IPS-NIHi7 (cell line): ENCODE measurements around the gene KRT9.
A peak's percentile ranks its signal among the peaks of the same experiment; 100 is the strongest.
"Not testable (repeated sequence)": the region's sequence is repeated elsewhere in the genome, so short reads cannot be mapped to it uniquely, and the experiment has no call there.

Experiments
- DNase-seq: peaks from one replicate; pipeline ENCODE4 v3.0.0; 2012; ENCODE audit warnings: mixed read lengths; ENCODE audit errors: extremely low spot score

KRT9 gene

GRCh38 chr17:41546819-41547218, 25.0 kb downstream of the KRT9 start:
- DNase-seq, result no peak

- no peak for DNase-seq
Observed at GRCh38 chr17:41545829-41546410, 25.9 kb downstream of the KRT9 start.

GRCh38 chr17:41544935-41545334, 26.9 kb downstream of the KRT9 start:
- no peak for DNase-seq

- no peak for DNase-seq
Observed at GRCh38 chr17:41544491-41544892, 27.4 kb downstream of the KRT9 start.

GRCh38 chr17:41542786-41543185, 29.1 kb downstream of the KRT9 start:
- DNase-seq, result not testable (repeated sequence)

GRCh38 chr17:41542357-41542756, 29.5 kb downstream of the KRT9 start:
- no peak for DNase-seq

- DNase-seq, result no peak
Observed at GRCh38 chr17:41540921-41541625, 30.8 kb downstream of the KRT9 start.

- DNase-seq, result no peak
Observed at GRCh38 chr17:41539979-41540701, 31.7 kb downstream of the KRT9 start.

- no peak for DNase-seq
Observed at GRCh38 chr17:41539071-41539492, 32.8 kb downstream of the KRT9 start.

- DNase-seq, result no peak
Observed at GRCh38 chr17:41538565-41538991, 33.3 kb downstream of the KRT9 start.

- DNase-seq, result no peak
Observed at GRCh38 chr17:41537990-41538389, 33.9 kb downstream of the KRT9 start.

- DNase-seq, result no peak
Observed at GRCh38 chr17:41537614-41537954, 34.3 kb downstream of the KRT9 start.

GRCh38 chr17:41536741-41537613, 34.9 kb downstream of the KRT9 start:
- no peak for DNase-seq

GRCh38 chr17:41535764-41536481, 35.9 kb downstream of the KRT9 start:
- DNase-seq, result peak; percentile 50

- no peak for DNase-seq
Observed at GRCh38 chr17:41534899-41535546, 36.8 kb downstream of the KRT9 start.

GRCh38 chr17:41533613-41534012, 38.2 kb downstream of the KRT9 start:
- DNase-seq, result no peak

- DNase-seq, result no peak
Observed at GRCh38 chr17:41532947-41533570, 38.8 kb downstream of the KRT9 start.

- no peak for DNase-seq
Observed at GRCh38 chr17:41531993-41532392, 39.9 kb downstream of the KRT9 start.

- peak; percentile 27 for DNase-seq
Observed at GRCh38 chr17:41530062-41531048, 41.5 kb downstream of the KRT9 start.
